Right atrium auricular region (tissue), 2 donors: Measurements from ENCODE around the gene SSTR5. TPM values are rescaled to one million over a fixed set of nuclear protein-coding genes. Genes with fewer than 3 reads are reported as not detected.
A peak's percentile ranks its signal among the peaks of the same experiment; 100 is the strongest.
"Not testable (repeated sequence)": the region's sequence is repeated elsewhere in the genome, so short reads cannot be mapped to it uniquely, and the experiment has no call there.

Experiments used
- DNase-seq: peaks from one replicate; pipeline ENCODE4 v3.0.0-alpha.2; 2019; ENCODE audit warnings: low spot score
- H3K27ac ChIP-seq, 2 donors: fragments of 200-600 bp; sonication (generic); 1 replicate in 1 of 2; 2 replicates in 1 of 2; pipeline ENCODE4 v1.5.1; 2016 to 2019
- H3K27me3 ChIP-seq, 2 donors: fragments of 200-600 bp; sonication (generic); one replicate each; pipeline versions ENCODE4 v1.5.1 to v1.6.0; 2017 to 2019
- H3K36me3 ChIP-seq: fragments of 200-600 bp; sonication (generic); one replicate; pipeline ENCODE4 v1.5.1; 2016
- H3K4me1 ChIP-seq, 2 donors: fragments of 200-600 bp; sonication (generic); one replicate each; pipeline versions ENCODE4 v1.5.1 to v1.6.0; 2017 to 2019
- H3K4me3 ChIP-seq, 2 donors: fragments of 200-600 bp; sonication (generic); 1 replicate in 1 of 2; 2 replicates in 1 of 2; pipeline ENCODE4 v1.5.1; 2017 to 2019; ENCODE audit warnings: mild to moderate bottlenecking in 1 of 2, moderate library complexity in 1 of 2
- H3K9me3 ChIP-seq, 2 donors: fragments of 200-600 bp; sonication (generic); one replicate each; pipeline ENCODE4 v1.5.1; 2019
- CTCF ChIP-seq, 2 donors: fragments of 200-600 bp; sonication (generic); IDR thresholded peaks; one replicate each; pipeline ENCODE4 v1.5.1; 2019; ENCODE audit warnings: antibody characterized with exemption in 2 of 2
- total RNA-seq, 2 donors: library from RNA; depleted of rRNA; stranded (reverse); fragments of >200 nt; gene quantifications; one replicate each; pipeline ENCODE4 v1.1.0, GENCODE V29; 2016

The SSTR5 gene
- total RNA-seq, result 10 to 100 TPM in 1 of 2 donors, 1 to 10 TPM in 1; 2.7 to 14.1 TPM

DNA sequence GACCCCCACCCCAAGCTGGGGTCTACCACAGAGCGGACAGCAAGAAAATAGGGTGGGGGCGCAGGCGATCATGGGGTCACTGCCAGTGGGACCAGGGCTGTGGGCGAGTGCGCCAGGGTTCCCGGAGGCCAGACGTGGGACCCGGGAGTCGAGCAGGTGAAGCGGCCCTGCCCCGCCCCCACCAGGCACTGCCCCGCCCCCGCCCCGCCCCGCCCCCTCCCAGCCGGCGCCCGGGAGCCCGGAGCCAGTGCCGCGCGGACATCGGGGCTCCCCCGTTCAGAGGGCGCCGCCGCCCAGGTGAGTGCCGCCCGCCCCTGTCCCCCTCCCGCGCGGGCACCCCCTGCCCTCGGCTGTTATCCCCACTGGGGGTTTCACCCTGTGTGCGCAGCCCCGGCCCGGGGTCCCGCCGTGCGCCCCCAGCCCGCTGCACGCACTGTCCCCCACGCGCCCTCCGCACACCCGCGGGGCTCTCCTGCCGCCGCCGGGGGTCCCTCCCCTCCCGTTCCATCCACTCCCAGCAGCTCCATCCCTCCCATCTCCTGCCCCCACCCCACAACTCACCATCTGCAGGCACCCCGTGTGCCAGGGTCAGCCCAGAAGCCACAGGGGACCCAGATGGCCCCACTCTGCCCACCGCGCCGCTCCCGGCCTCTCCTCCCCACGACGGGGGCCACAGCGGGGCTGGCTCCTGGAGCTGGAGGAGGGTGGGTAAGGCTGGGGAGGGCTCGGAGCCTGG, at the start of gene SSTR5:
TSS of gene SSTR5 (plus strand) at position 222 of the 736 bp plus-strand sequence. CDS start 6,122 bp downstream, outside the sequence.
- Histone ChIP-seq H3K36me3 (no peaks in the 10 kb centered on the region), H3K27me3 (peaks cover 0 to 26% of the 10 kb centered on the region in 2 donors), H3K4me1 (peaks cover 0 to 3% of the 10 kb centered on the region in 2 donors), H3K27ac (peak within 1 kb of the TSS; percentile 21 to 61), H3K9me3 (no peaks in the 10 kb centered on the region), H3K4me3 (peak within 1 kb of the TSS; percentile 10 to 25)
- no peak for TF ChIP-seq CTCF (IDR thresholded peaks at IDR 0.05)
- no peak for DNase-seq

DNA sequence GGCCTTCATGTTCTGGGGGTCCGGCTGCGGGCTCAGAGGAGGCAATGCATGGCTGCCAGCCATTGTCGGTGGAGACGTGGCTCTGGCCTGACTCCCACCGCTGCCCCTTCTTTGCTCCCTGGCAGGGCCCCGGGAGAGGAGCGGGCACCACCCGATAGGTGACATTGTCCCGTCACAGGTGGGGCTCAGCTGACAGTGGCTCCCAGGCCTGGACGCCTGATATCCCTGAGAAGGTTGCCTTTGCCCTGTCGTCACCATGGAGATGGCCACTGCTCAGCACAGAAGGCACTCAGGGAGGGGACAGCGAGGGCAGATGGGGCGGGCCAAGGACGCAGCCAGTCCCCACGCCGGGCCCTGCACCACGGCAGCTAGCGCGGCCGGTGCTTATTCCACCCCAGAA, 48.4 kb upstream of the SSTR5 start:
- H3K4me1 ChIP-seq, result peaks cover 0 to 9% of the 10 kb centered on the region in 2 donors
- H3K27me3 ChIP-seq, result no peaks in the 10 kb centered on the region
- DNase-seq, result no peak
- no peak overlapping the region for H3K27ac ChIP-seq
- H3K9me3 ChIP-seq, result no peaks in the 10 kb centered on the region
- no peak overlapping the region for H3K4me3 ChIP-seq
- H3K36me3 ChIP-seq, result no peaks in the 10 kb centered on the region
- TF ChIP-seq CTCF (IDR thresholded peaks at IDR 0.05), result no peak

GRCh38 chr16:1025183-1025809, 47.3 kb upstream of the SSTR5 start:
- H3K27me3 ChIP-seq, H3K36me3 ChIP-seq, H3K27ac ChIP-seq, H3K4me1 ChIP-seq, H3K4me3 ChIP-seq, DNase-seq, H3K9me3 ChIP-seq: not testable (repeated sequence)

- no peak for DNase-seq
- Histone ChIP-seq H3K36me3 (no peaks in the 10 kb centered on the region), H3K27ac (no peak overlapping the region), H3K4me1 (peaks cover 0 to 10% of the 10 kb centered on the region in 2 donors), H3K9me3 (no peaks in the 10 kb centered on the region), H3K4me3 (no peak overlapping the region), H3K27me3 (no peaks in the 10 kb centered on the region)
- no peak for TF ChIP-seq CTCF (IDR thresholded peaks at IDR 0.05)
Measured at GRCh38 chr16:1026057-1026783, 46.3 kb upstream of the SSTR5 start.

GRCh38 chr16:1026784-1027500, 45.6 kb upstream of the SSTR5 start:
- H3K27ac ChIP-seq, result no peak overlapping the region
- TF ChIP-seq CTCF (IDR thresholded peaks at IDR 0.05), result no peak
- H3K27me3 ChIP-seq, result no peaks in the 10 kb centered on the region
- H3K4me3 ChIP-seq, result no peak overlapping the region
- DNase-seq, result no peak
- H3K9me3 ChIP-seq, result no peaks in the 10 kb centered on the region
- H3K4me1 ChIP-seq, result peaks cover 0 to 10% of the 10 kb centered on the region in 2 donors
- H3K36me3 ChIP-seq, result no peaks in the 10 kb centered on the region

DNA sequence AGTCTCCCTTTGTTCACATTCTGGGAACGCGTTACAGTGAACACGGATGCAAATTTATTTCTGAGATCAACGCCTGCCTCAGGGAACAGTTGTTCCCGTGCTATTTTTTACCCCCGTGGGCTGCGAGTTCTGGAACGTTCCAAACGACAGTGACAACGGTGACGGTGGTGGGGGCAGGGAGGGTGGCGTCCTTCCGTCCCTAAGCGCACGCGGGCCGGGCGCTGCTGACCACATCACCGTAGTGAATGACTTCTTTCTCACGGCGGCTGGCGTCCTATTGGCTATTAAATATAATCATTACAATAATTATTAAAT, 45.1 kb upstream of the SSTR5 start:
- Histone ChIP-seq H3K4me1 (peaks cover 0 to 10% of the 10 kb centered on the region in 2 donors), H3K4me3 (no peak overlapping the region), H3K36me3 (no peaks in the 10 kb centered on the region), H3K9me3 (no peaks in the 10 kb centered on the region), H3K27me3 (no peaks in the 10 kb centered on the region), H3K27ac (no peak overlapping the region)
- TF ChIP-seq CTCF (IDR thresholded peaks at IDR 0.05), result no peak
- no peak for DNase-seq
